ENCODE data around the gene KLHL17.
"Not testable (repeated sequence)": the region's sequence is repeated elsewhere in the genome, so short reads cannot be mapped to it uniquely, and the experiment has no call there.

KLHL17 gene

DNA sequence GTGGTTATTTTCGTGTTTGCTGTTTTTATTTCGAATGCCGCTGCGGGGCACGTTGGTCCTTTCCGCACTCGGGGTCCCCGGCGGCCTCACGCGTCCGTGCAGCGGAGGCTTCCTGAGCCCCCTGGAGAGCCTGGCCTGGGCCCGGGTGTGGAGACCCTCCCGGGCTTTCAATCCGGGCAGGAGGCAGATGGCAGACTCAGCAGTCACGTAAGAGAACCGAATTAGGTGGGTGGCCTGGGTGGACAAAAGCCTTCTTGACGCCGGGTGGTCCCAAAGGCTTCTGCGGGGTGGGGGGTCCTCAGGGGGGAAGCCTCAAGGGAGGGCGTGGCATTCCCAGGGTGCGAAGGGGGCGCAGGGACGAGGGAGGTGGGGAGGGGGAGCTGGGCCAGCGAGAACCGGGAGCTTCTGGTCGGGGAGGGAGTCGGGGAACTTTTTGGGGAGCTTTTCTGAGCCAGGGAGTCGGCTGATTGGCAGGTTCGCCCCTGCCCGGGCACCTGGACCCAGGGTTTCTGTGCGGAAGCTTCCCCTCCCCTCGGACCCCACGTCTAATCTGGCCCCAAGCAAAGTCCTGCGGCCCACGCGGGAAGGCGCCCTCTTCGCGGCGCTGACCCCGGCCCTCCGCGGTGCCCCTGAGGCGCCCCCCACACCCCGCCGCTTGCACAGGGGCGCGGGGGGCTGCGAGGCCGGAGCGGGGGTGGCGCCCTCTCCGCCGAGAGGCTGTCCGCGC lies 40.8 kb downstream of the KLHL17 start:
- DNase-seq (ENCODE audit: low spot score), result no peak

DNA sequence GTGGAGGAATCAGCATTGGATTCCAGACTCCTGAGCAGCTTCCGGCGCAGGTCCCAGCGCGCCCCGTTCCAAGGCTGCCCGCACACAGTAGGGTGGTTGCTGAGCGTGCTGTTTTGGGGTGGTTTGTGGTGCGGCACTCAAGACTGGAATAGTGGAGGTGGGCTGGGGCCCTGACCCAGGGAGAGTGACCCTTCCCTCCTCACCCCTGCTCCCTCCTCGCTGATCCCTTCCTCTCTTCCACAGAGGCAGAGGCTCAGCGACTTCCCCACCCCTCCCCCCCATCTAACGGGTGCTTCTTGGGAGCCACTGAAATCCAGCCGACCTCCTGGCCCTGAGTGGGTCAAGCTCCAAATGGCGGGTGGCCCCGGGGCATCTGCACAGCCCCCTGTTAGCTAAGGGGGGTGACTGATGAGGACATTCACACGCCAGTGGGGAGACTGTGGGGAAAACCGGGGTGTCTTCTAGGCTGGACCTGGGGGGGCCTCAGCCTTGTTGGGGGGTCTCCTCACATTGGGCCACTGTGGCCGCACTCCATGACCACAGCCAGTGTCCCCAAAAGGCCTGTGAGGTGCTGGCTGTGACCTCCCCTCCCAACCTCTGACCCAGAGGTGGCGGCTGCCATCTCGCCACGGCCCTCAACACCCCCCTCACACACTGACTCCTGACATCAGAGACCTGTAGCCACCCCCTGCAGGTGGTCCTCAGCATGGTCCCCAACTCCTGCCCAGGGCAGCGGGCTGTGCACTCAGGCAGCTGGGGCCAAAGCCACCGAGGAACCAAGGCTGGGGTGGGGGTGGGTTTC lies 43.4 kb downstream of the KLHL17 start:
- no peak for DNase-seq (ENCODE audit: low spot score)

DNA sequence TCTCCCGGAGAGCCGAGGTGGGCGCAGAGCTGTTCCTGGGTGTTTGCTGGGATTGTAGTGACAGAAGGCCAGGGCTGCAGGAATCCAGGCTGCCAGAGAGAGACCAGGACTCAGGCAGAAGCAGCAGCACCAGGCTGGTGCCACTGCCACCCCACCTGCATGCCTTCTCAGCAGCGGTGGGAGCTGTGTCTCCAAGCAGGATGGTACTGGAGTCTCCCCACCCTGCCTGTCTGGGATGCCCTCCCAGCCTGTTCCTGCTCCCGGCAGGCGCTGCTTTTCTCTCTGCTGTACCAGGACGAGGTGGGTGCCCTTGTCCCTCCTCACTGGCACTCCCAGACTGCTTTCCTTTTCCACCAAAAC lies 44.0 kb downstream of the KLHL17 start:
- DNase-seq (ENCODE audit: low spot score), result no peak

DNA sequence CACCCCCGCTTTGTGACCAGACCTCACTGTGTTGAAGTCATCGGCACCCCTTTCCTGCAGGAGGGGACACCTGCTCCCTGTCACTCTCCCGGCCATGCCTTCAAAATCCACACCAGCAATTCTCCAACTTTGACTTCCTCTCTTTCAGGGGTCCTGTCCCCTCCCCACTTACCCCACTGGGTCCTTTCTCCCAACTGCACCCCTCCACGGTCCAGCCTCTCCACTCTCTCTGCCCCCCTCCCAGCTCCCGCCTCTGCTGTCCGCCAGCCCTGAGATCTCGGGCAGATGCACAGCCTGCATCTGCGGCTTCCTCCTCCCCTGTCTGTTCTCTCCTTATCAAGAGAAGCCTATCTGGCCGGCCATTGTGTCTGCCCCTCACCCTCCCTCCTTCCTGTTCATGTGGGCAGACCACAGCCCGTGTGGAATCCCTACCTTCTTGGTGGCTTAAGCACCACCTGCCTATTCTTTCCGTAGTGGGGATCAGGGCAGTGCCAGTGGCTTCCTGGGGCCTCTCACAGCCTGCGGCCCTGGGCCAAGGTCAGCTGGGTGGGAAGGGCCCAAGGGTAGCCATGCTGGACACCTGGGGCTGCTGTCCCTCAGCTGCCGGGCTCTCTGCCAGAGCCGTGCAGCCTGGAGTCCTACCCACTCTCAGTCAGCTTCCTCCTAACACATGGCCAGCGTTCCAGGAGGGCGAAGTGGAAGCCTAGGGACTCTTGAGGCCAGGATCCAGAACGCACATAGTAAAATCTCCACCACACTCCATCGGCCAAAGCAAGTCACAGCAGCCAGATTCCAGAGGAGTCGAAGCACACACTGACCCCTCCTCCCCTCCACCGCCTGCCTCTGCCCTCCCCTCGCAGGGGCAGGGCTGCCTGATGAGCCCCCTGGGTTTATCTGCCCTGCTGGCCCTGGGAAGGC lies 44.7 kb downstream of the KLHL17 start:
- peak; percentile 75 for DNase-seq (ENCODE audit: low spot score)

DNA sequence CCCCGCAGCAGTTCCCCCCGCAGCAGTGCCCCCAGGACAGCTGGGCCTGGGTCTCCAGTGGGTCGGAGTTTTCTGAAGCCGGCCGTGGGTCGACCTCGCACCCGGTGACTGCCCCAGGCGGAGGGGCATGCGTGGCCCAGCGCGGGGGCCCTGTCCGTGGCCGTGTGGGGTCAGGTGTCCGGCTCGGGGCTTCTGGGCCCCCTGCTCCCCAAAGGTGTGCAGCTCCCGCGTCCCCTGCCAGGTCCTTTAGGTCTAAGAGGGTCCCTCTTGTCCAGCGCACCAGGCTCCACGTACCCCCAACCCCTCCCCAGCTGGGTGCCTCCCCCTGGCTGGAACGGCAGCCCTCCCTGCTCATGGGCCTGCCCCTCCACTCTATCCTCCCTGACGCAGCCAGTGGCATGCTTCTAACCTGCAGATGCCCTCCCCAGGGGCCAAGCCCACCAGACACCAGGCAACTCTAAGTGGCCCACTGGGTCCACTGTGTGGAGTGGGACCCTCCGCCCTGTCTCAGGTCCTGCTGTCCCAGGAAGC lies 45.5 kb downstream of the KLHL17 start:
- no peak for DNase-seq (ENCODE audit: low spot score)

DNA sequence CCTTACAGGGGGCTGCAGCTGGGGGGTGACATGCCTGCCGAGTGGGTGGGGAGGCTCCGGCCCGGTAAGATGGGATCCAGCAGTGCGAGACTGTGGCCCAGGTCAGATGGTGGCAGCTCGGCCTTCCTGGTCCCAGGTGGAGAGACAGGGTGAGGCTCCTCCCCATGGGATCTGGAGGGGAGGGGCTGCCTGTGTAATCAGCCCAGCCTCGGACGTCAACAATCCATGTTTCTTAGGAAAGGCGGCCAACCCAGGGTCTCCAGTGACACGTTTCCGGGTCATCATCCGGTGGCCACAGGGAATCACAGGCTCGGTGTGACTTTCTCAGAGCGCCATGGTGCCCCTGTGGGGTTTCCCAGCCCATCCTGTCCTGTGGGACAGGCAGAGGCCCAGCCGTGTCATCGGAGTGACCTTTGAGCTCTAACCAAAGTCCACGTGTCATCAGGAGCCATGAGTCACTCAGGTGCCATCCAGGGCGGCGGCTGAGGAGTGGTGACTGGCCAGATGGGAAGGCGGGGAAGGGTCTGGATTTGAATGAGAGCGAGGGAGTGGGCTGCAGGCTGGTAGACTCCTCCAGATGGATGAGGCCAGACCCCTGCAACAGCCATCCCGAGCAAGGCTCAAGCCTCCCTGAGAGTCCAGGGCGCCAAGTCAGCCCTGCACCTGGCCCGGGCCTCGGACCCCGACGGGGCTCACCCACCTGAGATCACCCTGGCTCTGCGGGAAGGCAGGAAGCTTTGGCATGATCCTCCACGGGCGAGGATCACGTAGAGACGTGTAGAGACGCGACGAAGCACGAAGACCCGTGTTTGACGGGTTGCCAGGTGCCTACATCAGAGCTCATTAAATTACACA lies 46.1 kb downstream of the KLHL17 start:
- DNase-seq (ENCODE audit: low spot score), result peak; percentile 65

DNA sequence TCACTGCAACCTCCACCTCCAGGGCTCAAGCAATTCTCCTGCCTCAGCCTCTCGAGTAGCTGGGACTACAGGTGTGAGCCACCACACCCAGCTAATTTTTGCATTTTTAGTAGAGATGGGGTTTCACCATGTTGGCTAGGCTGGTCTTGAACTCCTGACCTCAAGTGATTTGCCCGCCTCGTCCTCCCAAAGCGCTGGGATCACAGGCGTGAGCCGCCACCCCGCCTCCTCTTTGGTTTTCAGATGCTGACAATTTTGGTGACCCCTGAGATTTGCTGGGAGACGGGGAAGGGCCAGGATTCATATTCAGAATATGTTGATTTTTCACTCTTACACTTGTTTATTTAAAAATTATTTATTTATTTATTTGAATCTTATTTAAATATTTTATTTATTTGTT lies 49.7 kb downstream of the KLHL17 start:
- not testable (repeated sequence) for DNase-seq (ENCODE audit: low spot score)

DNA sequence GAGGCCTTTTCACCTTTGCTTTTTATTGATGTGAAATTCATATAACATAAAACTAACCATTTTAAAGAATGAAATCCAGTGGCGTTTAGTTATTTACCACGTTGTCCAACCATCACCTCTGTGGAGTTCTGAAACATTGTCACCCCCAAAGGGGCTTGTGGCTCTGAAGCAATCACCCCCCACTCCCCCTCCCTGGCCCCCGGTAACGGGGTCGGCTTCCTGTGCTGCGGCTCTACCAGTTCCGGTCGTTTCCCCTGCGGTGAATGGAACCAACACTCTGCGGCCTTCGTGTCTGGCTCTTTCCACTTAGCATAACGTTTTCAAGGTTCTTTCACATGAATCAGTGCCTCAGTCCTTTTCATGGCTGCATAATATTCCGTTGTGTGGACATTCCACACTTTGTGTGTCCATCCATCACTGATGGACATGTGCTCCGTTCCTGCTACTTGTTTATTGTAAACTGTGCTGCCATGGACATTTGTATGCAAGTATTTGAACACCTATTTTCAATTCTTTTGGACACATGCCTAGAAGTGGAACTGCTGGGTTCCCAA lies 51.1 kb downstream of the KLHL17 start:
- no peak for DNase-seq (ENCODE audit: low spot score)

DNA sequence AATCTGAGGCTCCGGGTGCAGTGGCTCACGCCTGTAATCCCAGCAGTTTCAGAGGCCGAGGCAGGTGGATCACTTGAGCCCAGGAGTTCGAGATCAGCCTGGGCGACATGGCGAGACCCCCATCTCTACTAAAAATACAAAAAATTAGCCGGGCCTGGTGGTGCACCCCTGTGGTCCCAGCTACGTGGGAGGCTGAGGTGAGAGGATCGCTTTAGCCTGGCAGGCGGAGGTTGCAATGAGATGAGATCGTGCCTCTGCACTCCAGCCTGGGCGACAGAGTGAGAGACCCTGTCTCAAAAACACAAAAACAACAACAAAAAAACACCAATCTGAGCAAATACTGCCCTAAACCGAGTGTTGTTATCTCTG lies 52.3 kb downstream of the KLHL17 start:
- DNase-seq (ENCODE audit: low spot score), result not testable (repeated sequence)

DNA sequence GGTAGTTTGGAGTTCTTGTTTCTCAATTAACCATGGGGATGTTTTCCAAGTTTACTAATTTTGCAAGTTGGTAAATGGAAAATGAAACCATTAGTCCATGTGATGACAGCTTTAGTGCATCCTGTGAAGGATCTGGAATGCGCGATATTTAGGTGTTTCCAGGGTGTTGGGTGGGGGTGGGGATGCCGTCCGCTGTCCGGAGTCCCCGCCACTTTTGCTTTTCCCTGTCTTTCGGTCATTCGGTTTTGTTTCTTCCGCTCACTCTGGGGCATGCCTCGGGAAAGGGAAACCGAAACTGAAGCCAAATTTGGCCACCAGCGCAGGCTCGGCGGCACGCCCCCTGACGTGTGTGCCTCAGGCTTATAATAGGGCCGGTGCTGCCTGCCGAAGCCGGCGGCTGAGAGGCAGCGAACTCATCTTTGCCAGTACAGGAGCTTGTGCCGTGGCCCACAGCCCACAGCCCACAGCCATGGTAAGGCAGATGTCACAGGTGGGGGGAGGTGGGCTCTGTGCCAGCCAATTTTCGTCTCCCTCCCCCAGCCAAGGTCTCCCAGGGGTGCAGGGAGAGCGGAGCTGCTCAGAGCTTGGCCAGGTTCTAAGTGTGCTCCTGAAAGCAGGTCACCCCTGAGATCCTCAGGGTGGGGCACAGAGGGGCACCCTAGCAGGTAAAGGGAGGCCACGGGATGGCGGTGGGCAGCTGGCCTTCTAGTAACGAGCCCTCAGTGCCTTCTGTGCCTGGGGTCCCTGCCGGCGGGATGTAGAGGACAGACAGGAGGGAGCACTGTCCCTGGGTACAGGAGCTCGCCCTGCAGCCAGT lies 52.9 kb downstream of the KLHL17 start, which contains the start of gene ISG15:
Gene ISG15 (plus strand): TSS at position 393 of the 817 bp plus-strand sequence. CDS start 77 bp downstream, at position 470.
- DNase-seq (ENCODE audit: low spot score), result peak; percentile 90

DNA sequence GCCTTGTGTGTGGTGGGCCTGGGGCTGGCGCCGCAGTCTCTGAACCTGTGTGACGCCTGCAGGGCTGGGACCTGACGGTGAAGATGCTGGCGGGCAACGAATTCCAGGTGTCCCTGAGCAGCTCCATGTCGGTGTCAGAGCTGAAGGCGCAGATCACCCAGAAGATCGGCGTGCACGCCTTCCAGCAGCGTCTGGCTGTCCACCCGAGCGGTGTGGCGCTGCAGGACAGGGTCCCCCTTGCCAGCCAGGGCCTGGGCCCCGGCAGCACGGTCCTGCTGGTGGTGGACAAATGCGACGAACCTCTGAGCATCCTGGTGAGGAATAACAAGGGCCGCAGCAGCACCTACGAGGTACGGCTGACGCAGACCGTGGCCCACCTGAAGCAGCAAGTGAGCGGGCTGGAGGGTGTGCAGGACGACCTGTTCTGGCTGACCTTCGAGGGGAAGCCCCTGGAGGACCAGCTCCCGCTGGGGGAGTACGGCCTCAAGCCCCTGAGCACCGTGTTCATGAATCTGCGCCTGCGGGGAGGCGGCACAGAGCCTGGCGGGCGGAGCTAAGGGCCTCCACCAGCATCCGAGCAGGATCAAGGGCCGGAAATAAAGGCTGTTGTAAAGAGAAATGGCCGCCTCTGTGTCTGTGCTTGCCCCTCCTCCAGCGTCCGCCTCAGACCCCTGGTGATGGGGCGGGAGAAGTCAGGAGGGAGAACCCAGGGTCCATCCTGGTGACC lies 53.7 kb downstream of the KLHL17 start:
- no peak for DNase-seq (ENCODE audit: low spot score)

DNA sequence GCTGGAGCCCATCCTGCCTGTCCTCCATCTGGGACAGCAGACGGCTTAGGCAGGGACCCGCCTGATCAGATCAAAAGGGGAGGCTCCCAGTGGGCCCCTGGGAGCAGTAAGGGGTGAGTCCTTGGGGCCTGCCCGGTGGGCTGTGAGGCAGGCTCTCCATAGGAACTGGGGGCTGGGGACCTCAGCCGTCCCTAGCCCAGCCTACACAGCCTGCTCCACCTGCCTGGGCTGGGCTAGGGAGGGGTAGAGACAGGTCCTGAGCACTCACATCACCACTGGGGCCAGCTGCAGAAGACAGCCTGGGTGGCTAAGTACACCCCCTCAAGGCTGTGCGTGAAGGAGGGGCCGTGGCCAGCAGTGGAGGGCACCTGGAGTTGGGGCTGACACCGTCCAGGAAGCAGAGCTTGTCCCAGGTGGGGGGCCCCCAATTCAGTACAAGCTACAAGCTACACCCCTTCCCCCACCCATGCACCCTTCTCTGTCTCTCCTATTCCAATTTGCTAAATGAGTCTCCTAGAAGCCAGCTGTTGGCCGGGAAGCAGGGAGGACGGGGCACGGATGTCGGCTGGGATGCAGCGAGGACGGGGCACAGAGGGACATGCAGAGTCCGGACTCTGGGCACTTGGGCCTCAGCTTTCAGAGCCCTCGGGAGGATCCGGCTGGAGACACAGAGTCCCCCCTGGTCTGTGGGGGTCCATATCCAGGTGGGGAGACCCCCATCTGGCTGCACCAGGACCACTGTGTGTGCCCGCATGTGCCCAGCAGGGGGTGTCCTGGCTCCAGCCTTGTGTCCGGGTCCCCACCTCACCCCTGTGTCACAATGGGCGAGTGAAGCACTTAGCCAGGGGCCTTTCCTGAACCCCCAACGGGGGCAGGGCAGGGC lies 54.7 kb downstream of the KLHL17 start:
- no peak for DNase-seq (ENCODE audit: low spot score)
